DOHH2 (cell line): ENCODE data around the gene BACE2.

ENCODE experiments used
- H3F3A ChIP-seq: fragments of 200-600 bp; sonication (generic), shearing (Covaris generic); 2 replicates; pipeline ENCODE4 v1.6.0; 2016; ENCODE audit warnings: antibody characterized with exemption, mild to moderate bottlenecking; ENCODE audit not compliant: control insufficient read depth, insufficient read depth
- H3K27ac ChIP-seq: fragments of 200-600 bp; sonication (generic); 2 replicates; pipeline ENCODE4 v1.5.1; 2014; ENCODE audit warnings: low read depth, mild to moderate bottlenecking, low read length, moderate library complexity
- H3K27me3 ChIP-seq: fragments of 200-600 bp; sonication (generic); 2 replicates; pipeline ENCODE4 v1.6.1; 2014; ENCODE audit warnings: mild to moderate bottlenecking, low read length, mixed read lengths; ENCODE audit not compliant: control insufficient read depth
- H3K36me3 ChIP-seq: fragments of 200-600 bp; sonication (generic); 2 replicates; pipeline ENCODE4 v1.6.1; 2014; ENCODE audit warnings: mild to moderate bottlenecking, low read length, moderate library complexity, mixed read lengths; ENCODE audit not compliant: control insufficient read depth
- H3K4me1 ChIP-seq: fragments of 200-600 bp; sonication (generic); 2 replicates; pipeline ENCODE4 v1.6.1; 2014; ENCODE audit warnings: mild to moderate bottlenecking, low read length, mixed read lengths; ENCODE audit not compliant: control insufficient read depth
- H3K4me2 ChIP-seq: fragments of 200-600 bp; sonication (generic); 2 replicates; pipeline ENCODE4 v1.6.0; 2014; ENCODE audit warnings: mild to moderate bottlenecking, low read length, moderate library complexity
- H3K4me3 ChIP-seq: fragments of 200-600 bp; sonication (generic); 2 replicates; pipeline ENCODE4 v1.5.1; 2014; ENCODE audit warnings: mild to moderate bottlenecking, low read length, mixed read lengths
- H3K79me2 ChIP-seq: fragments of 200-600 bp; sonication (generic); 2 replicates; pipeline ENCODE4 v1.6.1; 2014; ENCODE audit warnings: mild to moderate bottlenecking, low read length, mixed read lengths; ENCODE audit not compliant: control insufficient read depth
- H3K9me2 ChIP-seq: fragments of 200-600 bp; sonication (generic); replicated peaks from 2 replicates; pipeline ENCODE4 v1.6.1; 2014; ENCODE audit warnings: mild to moderate bottlenecking, low read length, mixed read lengths; ENCODE audit not compliant: control insufficient read depth
- H3K9me3 ChIP-seq: fragments of 200-600 bp; sonication (generic); 2 replicates; pipeline ENCODE4 v1.6.1; 2014; ENCODE audit warnings: antibody characterized with exemption, low read length, mixed read lengths; ENCODE audit not compliant: control insufficient read depth, insufficient read depth
- H4K20me1 ChIP-seq: fragments of 200-600 bp; sonication (generic); 2 replicates; pipeline ENCODE4 v1.6.0; 2014; ENCODE audit warnings: low read depth, mild to moderate bottlenecking, antibody characterized with exemption, low read length, moderate library complexity; ENCODE audit not compliant: control insufficient read depth, insufficient read depth
- CTCF ChIP-seq: fragments of 200-600 bp; sonication (generic); IDR thresholded peaks from one replicate; pipeline ENCODE4 v1.5.1; 2014; ENCODE audit warnings: antibody characterized with exemption, mild to moderate bottlenecking, low read depth, low read length; ENCODE audit not compliant: poor library complexity, severe bottlenecking
- EZH2phosphoT487 ChIP-seq: fragments of 200-600 bp; sonication (generic); IDR thresholded peaks from 2 replicates; pipeline ENCODE4 v1.6.1; 2017; ENCODE audit warnings: borderline replicate concordance, mild to moderate bottlenecking, antibody characterized with exemption, low read length, moderate library complexity, mixed read lengths

BACE2 gene

DNA sequence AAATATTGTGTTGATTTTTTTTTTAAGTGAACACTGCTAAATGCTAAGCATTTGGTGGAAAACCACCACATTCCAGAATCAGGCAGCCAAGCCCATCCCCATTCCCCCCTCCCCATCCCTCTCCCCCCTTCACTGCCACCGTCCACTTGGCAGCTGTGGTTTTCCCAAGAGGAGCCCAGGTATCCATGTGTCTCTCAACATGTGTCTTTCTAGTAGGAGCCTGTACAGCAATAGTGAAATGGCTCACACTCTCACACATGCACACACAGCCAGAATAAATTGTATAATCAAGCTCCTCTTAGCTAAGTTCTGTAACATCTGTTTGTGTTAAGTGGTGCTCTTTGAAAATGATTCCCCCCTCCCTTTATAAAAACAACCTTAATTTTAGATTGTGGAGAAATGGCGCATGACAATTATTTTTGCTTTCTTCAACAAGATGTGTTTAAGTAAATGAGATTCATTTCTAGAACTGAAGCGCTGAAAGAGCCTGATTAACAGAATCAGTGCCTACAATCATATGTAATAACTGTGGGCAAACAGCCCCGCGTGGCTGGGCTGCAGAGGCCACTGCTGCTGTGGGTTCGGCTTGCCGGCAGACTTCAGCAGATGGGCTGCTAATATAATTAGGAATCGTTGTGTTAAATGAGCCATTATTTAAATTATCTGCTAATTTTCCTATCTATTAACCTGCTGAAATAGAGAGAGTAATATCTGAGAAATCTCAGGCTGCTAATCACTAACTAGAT is 43.3 kb downstream of the BACE2 start:
- Histone ChIP-seq H4K20me1 (no peaks in the 10 kb centered on the region), H3K4me1 (no peaks in the 10 kb centered on the region), H3K9me2 (no peaks in the 10 kb centered on the region), H3F3A (no peaks in the 10 kb centered on the region), H3K4me2 (no peak overlapping the region), H3K9me3 (no peaks in the 10 kb centered on the region), H3K27ac (no peak overlapping the region), H3K36me3 (no peaks in the 10 kb centered on the region), H3K27me3 (peaks cover 1% of the 10 kb centered on the region; the same call in 1 of the 2 replicates), H3K4me3 (no peak overlapping the region), H3K79me2 (no peaks in the 10 kb centered on the region)
- TF ChIP-seq EZH2phosphoT487 = no peak
- no peak for TF ChIP-seq CTCF

- Histone ChIP-seq H3F3A (no peaks in the 10 kb centered on the region), H3K79me2 (no peaks in the 10 kb centered on the region), H3K27ac (no peak overlapping the region), H3K9me2 (no peaks in the 10 kb centered on the region), H3K9me3 (no peaks in the 10 kb centered on the region), H3K36me3 (no peaks in the 10 kb centered on the region), H3K4me3 (no peak overlapping the region), H3K27me3 (peaks cover 3% of the 10 kb centered on the region; the same call in 1 of the 2 replicates), H4K20me1 (no peaks in the 10 kb centered on the region), H3K4me1 (no peaks in the 10 kb centered on the region), H3K4me2 (no peak overlapping the region)
- TF ChIP-seq EZH2phosphoT487 (no peak), CTCF (no peak)
These were observed 45.1 kb downstream of the BACE2 start for GRCh38 chr21:41213021-41213420.

GRCh38 chr21:41215856-41216408 is 48.0 kb downstream of the BACE2 start:
- Histone ChIP-seq H3F3A (no peaks in the 10 kb centered on the region), H3K4me2 (no peak overlapping the region), H4K20me1 (no peaks in the 10 kb centered on the region), H3K27ac (no peak overlapping the region), H3K4me1 (no peaks in the 10 kb centered on the region), H3K9me3 (no peaks in the 10 kb centered on the region), H3K79me2 (no peaks in the 10 kb centered on the region), H3K36me3 (no peaks in the 10 kb centered on the region), H3K9me2 (no peaks in the 10 kb centered on the region), H3K27me3 (peaks cover 3% of the 10 kb centered on the region; the same call in 1 of the 2 replicates), H3K4me3 (no peak overlapping the region)
- TF ChIP-seq EZH2phosphoT487 = no peak
- no peak for TF ChIP-seq CTCF
